WTC11 (cell line): Measurements from ENCODE around the gene ACCSL.

ENCODE experiments used
- ATF2 ChIP-seq: sonication (generic); formaldehyde crosslinking; IDR thresholded peaks from 2 replicates; pipeline ENCODE4 v1.8.1; 2022; ENCODE audit warnings: low read depth, missing genetic modification reagents, borderline replicate concordance
- CTCF ChIP-seq: fragments of 200-600 bp; IDR thresholded peaks from 2 replicates; pipeline ENCODE4 v1.8.0; 2022; ENCODE audit warnings: antibody characterized with exemption
- E2F1 ChIP-seq: sonication (generic); formaldehyde crosslinking; IDR thresholded peaks from 2 replicates; pipeline ENCODE4 v1.8.0; 2022; ENCODE audit warnings: mild to moderate bottlenecking, missing genetic modification reagents
- E2F4 ChIP-seq: sonication (generic); formaldehyde crosslinking; IDR thresholded peaks from 2 replicates; pipeline ENCODE4 v1.8.1; 2022; ENCODE audit warnings: low read depth, mild to moderate bottlenecking, moderate library complexity, missing genetic modification reagents, borderline replicate concordance
- ESRRA ChIP-seq: sonication (generic); formaldehyde crosslinking; IDR thresholded peaks from 2 replicates; pipeline ENCODE4 v1.8.1; 2022; ENCODE audit warnings: mild to moderate bottlenecking, missing genetic modification reagents, borderline replicate concordance
- FOXP1 ChIP-seq: sonication (generic); formaldehyde crosslinking; IDR thresholded peaks from 2 replicates; pipeline ENCODE4 v1.8.0; 2022; ENCODE audit warnings: missing genetic modification reagents, mild to moderate bottlenecking, moderate library complexity, borderline replicate concordance
- KAT7 ChIP-seq: sonication (generic); formaldehyde crosslinking; IDR thresholded peaks from 2 replicates; pipeline ENCODE4 v1.8.1; 2023; ENCODE audit warnings: missing genetic modification reagents, mild to moderate bottlenecking, borderline replicate concordance
- NR3C1 ChIP-seq: sonication (generic); formaldehyde crosslinking; conservative IDR thresholded peaks from 2 replicates; pipeline ENCODE4 v1.8.1; 2023; ENCODE audit warnings: low read depth, mild to moderate bottlenecking, missing genetic modification reagents
- ZBTB21 ChIP-seq: sonication (generic); formaldehyde crosslinking; IDR thresholded peaks from 2 replicates; pipeline ENCODE4 v1.8.1; 2023; ENCODE audit warnings: mild to moderate bottlenecking, missing genetic modification reagents, borderline replicate concordance
- ZNF512 ChIP-seq: sonication (generic); formaldehyde crosslinking; IDR thresholded peaks from 2 replicates; pipeline ENCODE4 v1.8.1; 2022; ENCODE audit warnings: missing genetic modification reagents, borderline replicate concordance

GRCh38 chr11:44085330-44085729, 37.5 kb downstream of the ACCSL start:
- no peak for TF ChIP-seq CTCF
- no peak for TF ChIP-seq ZNF512
- no peak for TF ChIP-seq NR3C1
- no peak for TF ChIP-seq KAT7
- TF ChIP-seq E2F4 (CRISPR knock-in tag): no peak
- TF ChIP-seq ESRRA (CRISPR knock-in tag): no peak
- no peak for TF ChIP-seq FOXP1 (CRISPR knock-in tag)
- TF ChIP-seq ZBTB21 (CRISPR knock-in tag): no peak
- no peak for TF ChIP-seq E2F1
- TF ChIP-seq ATF2 (CRISPR knock-in tag): no peak
